Retinal pigment epithelial cell (primary cell): ENCODE measurements around the gene NUBP2.

Experiments used
- DNase-seq: peaks from one replicate; pipeline ENCODE4 v3.0.0-alpha.2; 2010; ENCODE audit warnings: low read depth
- H3K4me3 ChIP-seq: 2 replicates; pipeline ENCODE4 v1.5.1; 2011; ENCODE audit warnings: mild to moderate bottlenecking, low read length, control low read depth, moderate library complexity
- CTCF ChIP-seq: conservative IDR thresholded peaks from 2 replicates; pipeline ENCODE4 v1.5.1; 2011; ENCODE audit warnings: low read depth, low read length, control low read depth, inconsistent platforms

Gene NUBP2

GRCh38 chr16:1818873-1819525 lies 36.2 kb downstream of the NUBP2 start:
- no peak for TF ChIP-seq CTCF
- no peak overlapping the region for H3K4me3 ChIP-seq
- no peak for DNase-seq

GRCh38 chr16:1819611-1820010 lies 36.9 kb downstream of the NUBP2 start:
- no peak for DNase-seq
- H3K4me3 ChIP-seq = no peak overlapping the region
- TF ChIP-seq CTCF = no peak

- DNase-seq = no peak
- H3K4me3 ChIP-seq = no peak overlapping the region
- no peak for TF ChIP-seq CTCF
These were observed 37.6 kb downstream of the NUBP2 start for GRCh38 chr16:1820096-1820945.

GRCh38 chr16:1820946-1821290 lies 38.2 kb downstream of the NUBP2 start:
- no peak overlapping the region for H3K4me3 ChIP-seq
- no peak for TF ChIP-seq CTCF

GRCh38 chr16:1821861-1822611 lies 39.3 kb downstream of the NUBP2 start:
- H3K4me3 ChIP-seq = no peak overlapping the region
- TF ChIP-seq CTCF = no peak
- DNase-seq = no peak

More at GRCh38 chr16:1820946-1821290, 38.2 kb downstream of the NUBP2 start:
- DNase-seq = no peak

- no peak for TF ChIP-seq CTCF
- DNase-seq = no peak
- no peak overlapping the region for H3K4me3 ChIP-seq
These were observed 40.0 kb downstream of the NUBP2 start for GRCh38 chr16:1822801-1823200.
